Nephron (organoid): ENCODE results near the gene AQP5.

Source experiments
- H3K27ac Mint-ChIP-seq, 3 experiments: 2 replicates each; pipeline ENCODE4 v1.8.0; 2020; ENCODE audit warnings: mixed read lengths in 3 of 3, mild to moderate bottlenecking in 2 of 3, moderate library complexity in 1 of 3
- H3K27me3 Mint-ChIP-seq: 2 replicates; pipeline ENCODE4 v1.8.0; 2021; ENCODE audit warnings: low read depth, mild to moderate bottlenecking, moderate library complexity, mixed read lengths
- H3K36me3 Mint-ChIP-seq: 2 replicates; pipeline ENCODE4 v1.8.0; 2020; ENCODE audit warnings: low read depth, mixed read lengths
- H3K4me1 Mint-ChIP-seq: 2 replicates; pipeline ENCODE4 v1.8.0; 2020; ENCODE audit warnings: mixed read lengths
- H3K4me3 Mint-ChIP-seq, 3 experiments: 2 replicates each; pipeline ENCODE4 v1.8.0; 2020; ENCODE audit warnings: mild to moderate bottlenecking in 3 of 3, mixed read lengths in 3 of 3, moderate library complexity in 2 of 3
- H3K9me3 Mint-ChIP-seq: 2 replicates; pipeline ENCODE4 v1.8.0; 2020; ENCODE audit warnings: mixed read lengths
- CTCF ChIP-seq, 3 experiments: fragments of 200-600 bp; sonication (generic); IDR thresholded peaks; one replicate each; pipeline ENCODE4 v1.5.0; 2021; ENCODE audit warnings: antibody characterized with exemption in 3 of 3; ENCODE audit not compliant: unreplicated experiment in 3 of 3

The AQP5 gene

GRCh38 chr12:49944718-49945117 lies 17.0 kb upstream of the AQP5 start:
- Mint-ChIP-seq H3K27me3 (peaks cover 58% of the 10 kb centered on the region), H3K27ac (no peak overlapping the region), H3K4me1 (peaks cover 18% of the 10 kb centered on the region), H3K9me3 (no peaks in the 10 kb centered on the region), H3K36me3 (no peaks in the 10 kb centered on the region), H3K4me3 (no peak overlapping the region)
- no peak for TF ChIP-seq CTCF (IDR thresholded peaks at IDR 0.05; ENCODE audit: unreplicated experiment in 3 of 3)

DNA sequence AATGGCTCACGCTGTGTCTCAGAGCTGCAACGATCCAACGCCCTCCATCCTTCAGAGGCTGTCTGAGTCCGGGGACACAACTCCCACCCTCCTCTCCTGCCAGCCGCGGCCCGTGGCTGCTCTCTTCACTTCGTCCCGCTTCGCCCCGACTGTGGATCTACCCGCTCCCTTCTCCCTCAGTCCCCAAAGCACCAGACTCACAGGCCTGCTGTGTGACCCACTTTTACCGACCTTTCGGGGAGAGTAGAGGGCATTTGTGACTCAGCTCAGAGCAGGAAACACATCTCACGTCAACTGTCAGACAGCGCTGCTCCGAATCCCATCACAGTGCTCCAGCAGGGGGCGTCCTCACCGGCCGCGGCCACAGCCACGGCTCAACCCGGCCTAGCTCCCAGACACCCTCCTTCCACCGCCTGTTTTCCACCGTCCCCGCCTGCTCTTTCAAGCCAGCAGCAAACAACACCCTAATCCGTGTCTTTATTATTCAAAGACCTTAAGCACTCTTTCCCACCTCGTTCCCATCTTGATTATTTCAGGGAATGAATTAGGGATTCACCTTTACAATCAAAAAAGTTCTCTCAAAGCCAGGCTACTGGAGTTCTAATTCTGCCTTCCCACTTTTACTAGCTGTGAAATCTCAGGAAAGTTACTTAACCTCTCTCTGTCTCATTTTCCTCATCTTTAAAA lies 16.1 kb upstream of the AQP5 start:
- peak; percentile 84 to 94 (median 89) for TF ChIP-seq CTCF (IDR thresholded peaks at IDR 0.05; ENCODE audit: unreplicated experiment in 3 of 3)
- H3K36me3 Mint-ChIP-seq = no peaks in the 10 kb centered on the region
- no peak overlapping the region for H3K27ac Mint-ChIP-seq

DNA sequence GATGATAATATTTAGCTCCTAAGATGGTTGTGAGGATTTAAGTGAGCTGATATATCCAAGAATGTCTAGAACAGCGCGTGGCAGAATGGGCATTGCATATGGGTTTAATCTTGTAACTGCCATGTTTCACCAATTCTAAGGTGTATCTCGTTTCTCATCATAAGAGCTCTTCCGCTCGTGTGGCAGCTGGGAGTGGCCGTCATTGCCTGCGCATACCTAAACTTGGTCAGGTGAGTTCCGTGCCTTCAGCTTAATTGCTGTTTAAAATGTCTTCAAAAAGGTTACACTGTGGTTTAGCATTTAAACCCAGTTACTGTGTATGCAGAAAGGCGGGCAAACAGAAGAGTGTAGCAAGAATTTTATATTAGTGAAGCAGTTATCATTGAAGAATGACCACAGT lies 15.6 kb upstream of the AQP5 start:
- Mint-ChIP-seq H3K27ac (peak overlapping the region; percentile 3 to 19 (median 14)), H3K4me3 (peak overlapping the region in 1 of 3 experiments; percentile 43), H3K36me3 (no peaks in the 10 kb centered on the region), H3K27me3 (peaks cover 57% of the 10 kb centered on the region), H3K4me1 (peaks cover 18% of the 10 kb centered on the region), H3K9me3 (no peaks in the 10 kb centered on the region)
- TF ChIP-seq CTCF (IDR thresholded peaks at IDR 0.05; ENCODE audit: unreplicated experiment in 3 of 3) = no peak

More for the DNA sequence above, 16.1 kb upstream of the AQP5 start:
- Mint-ChIP-seq H3K27me3 (peaks cover 58% of the 10 kb centered on the region), H3K4me1 (peaks cover 18% of the 10 kb centered on the region), H3K9me3 (no peaks in the 10 kb centered on the region), H3K4me3 (peak overlapping the region; percentile 69 to 83 (median 80))

DNA sequence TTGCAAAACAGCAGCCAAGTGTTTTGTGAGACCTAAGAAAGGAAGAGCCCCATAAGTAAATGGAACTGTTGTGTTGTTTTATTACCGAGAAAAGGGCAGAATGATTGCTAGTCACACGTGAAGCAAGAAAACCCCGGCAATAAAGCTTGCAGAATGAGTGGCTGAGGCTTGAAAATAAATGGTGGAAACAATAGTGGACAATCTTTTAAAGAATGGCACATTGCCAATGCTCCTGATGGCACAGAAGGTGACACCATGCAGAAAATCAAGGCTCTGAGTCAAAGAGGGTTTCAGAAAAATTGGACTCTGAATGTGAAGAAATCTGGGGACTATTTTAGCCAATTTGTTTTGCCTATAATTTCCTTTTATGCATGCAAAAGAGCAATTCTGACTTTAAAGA lies 15.2 kb upstream of the AQP5 start:
- H3K4me1 Mint-ChIP-seq = peaks cover 18% of the 10 kb centered on the region
- peak overlapping the region in 2 of 3 experiments; percentile 3 to 19 for H3K27ac Mint-ChIP-seq
- TF ChIP-seq CTCF (IDR thresholded peaks at IDR 0.05; ENCODE audit: unreplicated experiment in 3 of 3) = no peak
- no peak overlapping the region for H3K4me3 Mint-ChIP-seq
- H3K9me3 Mint-ChIP-seq = no peaks in the 10 kb centered on the region
- no peaks in the 10 kb centered on the region for H3K36me3 Mint-ChIP-seq
- peaks cover 58% of the 10 kb centered on the region for H3K27me3 Mint-ChIP-seq

DNA sequence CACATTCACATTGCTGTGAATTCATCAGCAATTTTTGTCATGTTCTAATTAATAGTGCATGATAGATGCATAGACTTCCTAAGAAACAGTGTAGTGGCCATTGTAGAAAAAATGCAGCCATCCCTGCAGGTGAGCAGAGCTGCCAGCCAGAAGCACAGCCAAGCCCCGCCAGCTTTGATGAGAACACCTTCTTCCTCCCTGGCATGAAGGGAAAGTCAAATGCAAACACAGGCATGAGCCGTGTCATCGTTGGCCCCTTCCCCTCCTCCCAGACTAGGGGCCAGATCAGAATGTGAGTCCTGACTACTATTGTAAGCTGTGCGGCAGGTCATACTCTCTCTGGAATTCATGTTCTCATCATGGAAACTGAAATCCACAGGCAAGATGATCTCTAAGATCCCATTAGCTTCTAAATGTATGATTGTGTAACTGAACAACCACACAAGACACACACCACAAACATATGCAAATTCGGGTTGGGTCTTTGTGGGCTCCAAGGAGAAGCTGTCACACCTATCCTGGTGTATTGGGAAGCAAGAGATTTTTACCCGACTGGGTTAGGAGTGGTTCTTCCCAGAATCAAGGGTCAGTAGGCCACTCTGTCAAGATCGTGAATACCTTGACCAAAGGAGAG lies 14.0 kb upstream of the AQP5 start:
- peaks cover 55% of the 10 kb centered on the region for H3K27me3 Mint-ChIP-seq
- H3K9me3 Mint-ChIP-seq = no peaks in the 10 kb centered on the region
- peaks cover 18% of the 10 kb centered on the region for H3K4me1 Mint-ChIP-seq
- H3K36me3 Mint-ChIP-seq = no peaks in the 10 kb centered on the region
- H3K4me3 Mint-ChIP-seq = no peak overlapping the region
- no peak for TF ChIP-seq CTCF (IDR thresholded peaks at IDR 0.05; ENCODE audit: unreplicated experiment in 3 of 3)
- peak overlapping the region in 1 of 3 experiments; percentile 30 for H3K27ac Mint-ChIP-seq
